Measurements from ENCODE around the gene ACTR8.

Gene ACTR8

GRCh38 chr3:53820084-53820483, 61.9 kb downstream of the ACTR8 start:
- no peak for TF ChIP-seq POLR2A (IDR thresholded peaks at IDR 0.05; ENCODE audit: low read depth, low read length)
- FAIRE-seq (no peak), DNase-seq (ENCODE audit: insufficient read length, low spot score) (no peak)

GRCh38 chr3:53819163-53819868, 62.6 kb downstream of the ACTR8 start:
- DNase-seq (ENCODE audit: insufficient read length, low spot score) (no peak), FAIRE-seq (no peak)
- TF ChIP-seq POLR2A (IDR thresholded peaks at IDR 0.05; ENCODE audit: low read depth, low read length), result no peak

- DNase-seq (ENCODE audit: insufficient read length, low spot score) (no peak), FAIRE-seq (no peak)
- TF ChIP-seq POLR2A (IDR thresholded peaks at IDR 0.05; ENCODE audit: low read depth, low read length), result no peak
These were observed 63.5 kb downstream of the ACTR8 start for GRCh38 chr3:53818221-53819162.

- FAIRE-seq (no peak), DNase-seq (ENCODE audit: insufficient read length, low spot score) (no peak)
- no peak for TF ChIP-seq POLR2A (IDR thresholded peaks at IDR 0.05; ENCODE audit: low read depth, low read length)
These were observed 64.1 kb downstream of the ACTR8 start for GRCh38 chr3:53817809-53818208.

DNA sequence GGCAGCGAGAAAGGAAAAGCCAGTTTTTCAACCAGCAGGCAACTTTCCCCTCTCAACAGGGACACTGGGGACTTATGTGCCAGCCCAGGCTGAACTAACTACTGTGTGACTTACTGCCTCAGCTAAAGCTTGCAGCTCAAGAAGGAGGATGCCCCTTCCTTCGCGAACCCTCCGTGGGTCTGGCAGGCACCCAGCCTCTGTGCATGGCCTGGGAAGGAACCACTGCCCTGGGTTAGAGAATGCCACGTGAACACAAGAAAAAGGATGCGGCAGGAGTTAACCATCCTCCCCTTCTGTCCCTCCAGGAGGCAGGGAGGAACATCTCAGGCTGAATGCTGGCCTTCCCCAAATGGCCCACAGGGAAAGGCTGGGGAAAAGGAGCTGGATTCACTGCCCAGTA, 64.7 kb downstream of the ACTR8 start:
- no peak for TF ChIP-seq POLR2A (IDR thresholded peaks at IDR 0.05; ENCODE audit: low read depth, low read length)
- DNase-seq (ENCODE audit: insufficient read length, low spot score) (no peak), FAIRE-seq (no peak)

Data from H54 (cell line).